Neural cell (in vitro differentiated cells): ENCODE results near the gene RPS6KA5. TPM values are rescaled to one million over a fixed set of nuclear protein-coding genes. Genes with fewer than 3 reads are reported as not detected.

Source experiments
- H2AFZ ChIP-seq: fragments of 200-600, 300-800 bp; sonication (generic), shearing (Covaris generic); 2 replicates; pipeline ENCODE4 v1.6.0; 2014; ENCODE audit warnings: low read depth, mild to moderate bottlenecking, antibody characterized with exemption, low read length, moderate library complexity
- H3F3A ChIP-seq: fragments of 200-600 bp; shearing (Covaris generic); 2 replicates; pipeline ENCODE4 v1.6.1; 2016; ENCODE audit warnings: mild to moderate bottlenecking, moderate library complexity, mixed read lengths, antibody characterized with exemption, low read length; ENCODE audit not compliant: insufficient read depth, poor library complexity, severe bottlenecking
- H3K27ac ChIP-seq: fragments of 200-600, 300-800 bp; sonication (generic), shearing (Covaris generic); 2 replicates; pipeline ENCODE4 v1.5.1; 2014; ENCODE audit warnings: mild to moderate bottlenecking, low read length, moderate library complexity
- H3K27me3 ChIP-seq: fragments of 300-800, 200-600 bp; sonication (generic), shearing (Covaris generic); 2 replicates; pipeline ENCODE4 v1.6.0; 2014; ENCODE audit warnings: mild to moderate bottlenecking, low read depth, low read length, moderate library complexity; ENCODE audit not compliant: insufficient read depth
- H3K36me3 ChIP-seq: fragments of 300-800, 200-600 bp; sonication (generic), shearing (Covaris generic); 2 replicates; pipeline ENCODE4 v1.5.1; 2014; ENCODE audit warnings: mild to moderate bottlenecking, antibody characterized with exemption, low read length, moderate library complexity; ENCODE audit not compliant: insufficient read depth
- H3K4me2 ChIP-seq: fragments of 300-800, 200-600 bp; sonication (generic), shearing (Covaris generic); 2 replicates; pipeline ENCODE4 v1.6.0; 2014; ENCODE audit warnings: mild to moderate bottlenecking, low read length
- H3K4me3 ChIP-seq: fragments of 300-800, 200-600 bp; sonication (generic), shearing (Covaris generic); 2 replicates; pipeline ENCODE4 v1.5.1; 2014; ENCODE audit warnings: mild to moderate bottlenecking, low read length, moderate library complexity
- H3K79me2 ChIP-seq: fragments of 200-600 bp; shearing (Covaris generic); replicated peaks from 2 replicates; pipeline ENCODE4 v1.6.0; 2014; ENCODE audit warnings: mild to moderate bottlenecking, low read length, moderate library complexity; ENCODE audit not compliant: insufficient read depth
- H3K9ac ChIP-seq: fragments of 300-800, 200-600 bp; sonication (generic), shearing (Covaris generic); 2 replicates; pipeline ENCODE4 v1.6.1; 2016; ENCODE audit warnings: mild to moderate bottlenecking, low read length, mixed read lengths
- H3K9me2 ChIP-seq: fragments of 200-600 bp; shearing (Covaris generic); 2 replicates; pipeline ENCODE4 v1.6.1; 2016; ENCODE audit warnings: mild to moderate bottlenecking, low read length, mixed read lengths; ENCODE audit not compliant: insufficient read depth
- H3K9me3 ChIP-seq: fragments of 200-600, 300-800 bp; sonication (generic), shearing (Covaris generic); 2 replicates; pipeline ENCODE4 v1.6.1; 2016; ENCODE audit warnings: mild to moderate bottlenecking, mixed run types, low read length, moderate library complexity, mixed read lengths
- H4K20me1 ChIP-seq: fragments of 200-600 bp; shearing (Covaris generic); 2 replicates; pipeline ENCODE4 v1.6.1; 2016; ENCODE audit warnings: mild to moderate bottlenecking, mixed run types; ENCODE audit not compliant: insufficient read depth
- CTCF ChIP-seq: fragments of 450-650 bp; IDR thresholded peaks from 2 replicates; pipeline ENCODE4 v1.5.1; 2014; ENCODE audit warnings: antibody characterized with exemption, mild to moderate bottlenecking, moderate library complexity; ENCODE audit not compliant: poor library complexity, severe bottlenecking
- EP300 ChIP-seq: fragments of 450-650 bp; conservative IDR thresholded peaks from 2 replicates; pipeline ENCODE4 v1.6.1; 2014; ENCODE audit warnings: antibody characterized with exemption, mild to moderate bottlenecking, moderate library complexity; ENCODE audit not compliant: poor library complexity, severe bottlenecking
- EZH2 ChIP-seq: fragments of 200-600, 300-800 bp; shearing (Covaris generic), sonication (generic); IDR thresholded peaks from 2 replicates; pipeline ENCODE4 v1.6.1; 2014; ENCODE audit warnings: antibody characterized with exemption, low read length, borderline replicate concordance, mild to moderate bottlenecking; ENCODE audit not compliant: insufficient read depth, poor library complexity, severe bottlenecking
- MXI1 ChIP-seq: fragments of 450-650 bp; conservative IDR thresholded peaks from 2 replicates; pipeline ENCODE4 v1.6.1; 2014; ENCODE audit warnings: antibody characterized with exemption, mild to moderate bottlenecking; ENCODE audit not compliant: poor library complexity, severe bottlenecking
- POLR2AphosphoS5 ChIP-seq: IDR thresholded peaks from 2 replicates; pipeline ENCODE4 v1.6.1; 2012
- RAD21 ChIP-seq: fragments of 450-650 bp; conservative IDR thresholded peaks from 2 replicates; pipeline ENCODE4 v1.6.1; 2014; ENCODE audit warnings: antibody characterized with exemption, mild to moderate bottlenecking, moderate library complexity
- REST ChIP-seq: IDR thresholded peaks from 2 replicates; pipeline ENCODE4 v1.6.1; 2012; ENCODE audit warnings: borderline replicate concordance
- SMC3 ChIP-seq: fragments of 450-650 bp; conservative IDR thresholded peaks from 2 replicates; pipeline ENCODE4 v1.6.1; 2014; ENCODE audit warnings: antibody characterized with exemption, mild to moderate bottlenecking, moderate library complexity; ENCODE audit not compliant: poor library complexity
- TAF1 ChIP-seq: IDR thresholded peaks from 2 replicates; pipeline ENCODE4 v1.6.1; 2012; ENCODE audit warnings: low read depth
- polyA plus RNA-seq: library from polyadenylated mRNA; depleted of rRNA; stranded (reverse); fragments of >200 nt; gene quantifications from 2 replicates; pipeline ENCODE4 v1.2.3, GENCODE V29; 2014

RPS6KA5 gene
- polyA plus RNA-seq, 1 donor from 2014 or later: 6.3 TPM

- Histone ChIP-seq H3K27me3 (no peaks in the 10 kb centered on the region), H3K9me2 (no peaks in the 10 kb centered on the region), H2AFZ (no peak overlapping the region), H4K20me1 (no peaks in the 10 kb centered on the region), H3K4me3 (no peak overlapping the region), H3K9ac (no peak overlapping the region), H3K36me3 (no peaks in the 10 kb centered on the region), H3K27ac (no peak overlapping the region), H3F3A (no peaks in the 10 kb centered on the region), H3K4me2 (no peak overlapping the region), H3K79me2 (no peaks in the 10 kb centered on the region), H3K9me3 (no peaks in the 10 kb centered on the region)
- no peak for TF ChIP-seq CTCF
- no peak for TF ChIP-seq SMC3
- TF ChIP-seq EP300: no peak
- no peak for TF ChIP-seq EZH2
- TF ChIP-seq REST: no peak
- TF ChIP-seq TAF1: no peak
- no peak for TF ChIP-seq RAD21
- no peak for TF ChIP-seq POLR2AphosphoS5
Measured at GRCh38 chr14:90831821-90832220, 228.6 kb downstream of the RPS6KA5 start.

DNA sequence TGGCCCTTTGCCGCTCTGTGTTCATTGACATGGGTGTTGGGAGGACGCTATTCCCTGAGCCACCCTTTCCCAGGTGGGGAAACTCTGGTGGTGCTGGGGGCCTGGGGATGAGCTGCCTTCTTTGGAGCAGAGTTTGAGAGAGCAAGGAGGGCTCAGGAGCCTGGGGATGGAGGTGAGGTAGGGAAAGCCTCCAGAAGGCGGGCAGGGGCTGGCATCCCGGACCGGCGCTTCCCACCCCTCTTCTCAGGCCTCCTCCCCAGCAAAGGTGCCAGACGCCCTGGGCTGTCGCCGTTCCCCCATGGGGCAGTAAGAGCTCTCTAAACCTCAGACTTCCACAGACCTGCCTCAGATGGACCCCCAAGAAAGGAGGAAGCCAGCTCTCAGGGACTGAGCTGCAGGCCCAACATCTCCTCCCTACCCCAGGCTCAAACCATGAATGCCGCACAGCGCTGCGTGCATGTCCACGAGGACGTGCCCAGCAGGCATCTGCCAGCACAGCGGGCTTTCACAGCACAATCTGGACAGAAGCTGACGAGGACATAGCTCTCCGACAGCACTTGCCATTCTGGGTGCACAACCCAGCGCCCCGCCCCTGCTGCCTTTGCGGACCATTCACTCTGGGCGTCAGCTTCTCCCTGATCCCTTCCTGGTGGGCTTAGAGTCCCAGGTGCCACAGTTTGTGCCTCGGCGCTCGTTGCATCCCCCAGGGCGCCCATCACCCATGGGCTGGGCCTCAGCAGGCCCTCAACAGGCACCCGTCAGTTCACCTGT is 229.3 kb downstream of the RPS6KA5 start:
- H3K9ac ChIP-seq: no peak overlapping the region

More for the DNA sequence above, 229.3 kb downstream of the RPS6KA5 start:
- Histone ChIP-seq H3K79me2 (no peaks in the 10 kb centered on the region), H3K27me3 (no peaks in the 10 kb centered on the region), H4K20me1 (no peaks in the 10 kb centered on the region), H2AFZ (no peak overlapping the region), H3K9me2 (no peaks in the 10 kb centered on the region), H3K27ac (no peak overlapping the region), H3K36me3 (no peaks in the 10 kb centered on the region), H3K4me2 (no peak overlapping the region), H3K9me3 (no peaks in the 10 kb centered on the region), H3K4me3 (no peak overlapping the region), H3F3A (no peaks in the 10 kb centered on the region)
- TF ChIP-seq SMC3 (no peak), MXI1 (no peak), TAF1 (no peak), EZH2 (no peak), EP300 (no peak), POLR2AphosphoS5 (no peak), CTCF (no peak), REST (no peak), RAD21 (no peak)
